Measurements from ENCODE around the gene PSMA2.

The PSMA2 gene

GRCh38 chr7:42964293-42964692, 32.3 kb upstream of the PSMA2 start:
- Histone ChIP-seq H3K27ac (ENCODE audit: low read depth, low read length) (no peak overlapping the region), H3K36me3 (ENCODE audit: control insufficient read depth in 5 of 5, insufficient read depth in 5 of 5, low read length in 5 of 5) (no peaks in the 10 kb centered on the region), H3K4me1 (ENCODE audit: control insufficient read depth in 5 of 5, insufficient read depth in 5 of 5, low read length in 5 of 5) (no peaks in the 10 kb centered on the region), H3K4me3 (ENCODE audit: low read depth in 1 of 5, low read length in 5 of 5) (no peak overlapping the region), H3K9me3 (ENCODE audit: control insufficient read depth in 5 of 5, low read length in 5 of 5) (no peaks in the 10 kb centered on the region), H3K9ac (ENCODE audit: low read length in 5 of 5) (no peak overlapping the region), H3K27me3 (ENCODE audit: control insufficient read depth in 5 of 5, insufficient read depth in 4 of 5, low read length in 5 of 5) (peaks cover 0 to 3% (median 0%) of the 10 kb centered on the region in 5 donors)

- Histone ChIP-seq H3K4me3 (ENCODE audit: low read depth in 1 of 5, low read length in 5 of 5) (no peak overlapping the region), H3K36me3 (ENCODE audit: control insufficient read depth in 5 of 5, insufficient read depth in 5 of 5, low read length in 5 of 5) (no peaks in the 10 kb centered on the region), H3K27ac (ENCODE audit: low read depth, low read length) (no peak overlapping the region), H3K9me3 (ENCODE audit: control insufficient read depth in 5 of 5, low read length in 5 of 5) (no peaks in the 10 kb centered on the region), H3K27me3 (ENCODE audit: control insufficient read depth in 5 of 5, insufficient read depth in 4 of 5, low read length in 5 of 5) (peaks cover 0 to 3% (median 0%) of the 10 kb centered on the region in 5 donors), H3K4me1 (ENCODE audit: control insufficient read depth in 5 of 5, insufficient read depth in 5 of 5, low read length in 5 of 5) (no peaks in the 10 kb centered on the region), H3K9ac (ENCODE audit: low read length in 5 of 5) (no peak overlapping the region)
These were observed 29.2 kb upstream of the PSMA2 start for GRCh38 chr7:42961170-42961569.

- H3K9ac ChIP-seq (ENCODE audit: low read length in 5 of 5), result no peak overlapping the region
- H3K27ac ChIP-seq (ENCODE audit: low read depth, low read length), result no peak overlapping the region
- H3K4me1 ChIP-seq (ENCODE audit: control insufficient read depth in 5 of 5, insufficient read depth in 5 of 5, low read length in 5 of 5), result no peaks in the 10 kb centered on the region
- no peaks in the 10 kb centered on the region for H3K36me3 ChIP-seq (ENCODE audit: control insufficient read depth in 5 of 5, insufficient read depth in 5 of 5, low read length in 5 of 5)
- no peaks in the 10 kb centered on the region for H3K9me3 ChIP-seq (ENCODE audit: control insufficient read depth in 5 of 5, low read length in 5 of 5)
- H3K4me3 ChIP-seq (ENCODE audit: low read depth in 1 of 5, low read length in 5 of 5), result no peak overlapping the region
- H3K27me3 ChIP-seq (ENCODE audit: control insufficient read depth in 5 of 5, insufficient read depth in 4 of 5, low read length in 5 of 5), result peaks cover 0 to 3% (median 0%) of the 10 kb centered on the region in 5 donors
These were observed 28.8 kb upstream of the PSMA2 start for GRCh38 chr7:42960762-42961161.

- Histone ChIP-seq H3K4me1 (ENCODE audit: control insufficient read depth in 5 of 5, insufficient read depth in 5 of 5, low read length in 5 of 5) (no peaks in the 10 kb centered on the region), H3K36me3 (ENCODE audit: control insufficient read depth in 5 of 5, insufficient read depth in 5 of 5, low read length in 5 of 5) (no peaks in the 10 kb centered on the region), H3K27ac (ENCODE audit: low read depth, low read length) (no peak overlapping the region), H3K9ac (ENCODE audit: low read length in 5 of 5) (no peak overlapping the region), H3K27me3 (ENCODE audit: control insufficient read depth in 5 of 5, insufficient read depth in 4 of 5, low read length in 5 of 5) (peaks cover 0 to 3% (median 0%) of the 10 kb centered on the region in 5 donors), H3K9me3 (ENCODE audit: control insufficient read depth in 5 of 5, low read length in 5 of 5) (no peaks in the 10 kb centered on the region), H3K4me3 (ENCODE audit: low read depth in 1 of 5, low read length in 5 of 5) (no peak overlapping the region)
These were observed 27.6 kb upstream of the PSMA2 start for GRCh38 chr7:42959549-42959948.

GRCh38 chr7:42956062-42956461, 24.1 kb upstream of the PSMA2 start:
- Histone ChIP-seq H3K27ac (ENCODE audit: low read depth, low read length) (no peak overlapping the region), H3K9me3 (ENCODE audit: control insufficient read depth in 5 of 5, low read length in 5 of 5) (no peaks in the 10 kb centered on the region), H3K4me1 (ENCODE audit: control insufficient read depth in 5 of 5, insufficient read depth in 5 of 5, low read length in 5 of 5) (no peaks in the 10 kb centered on the region), H3K36me3 (ENCODE audit: control insufficient read depth in 5 of 5, insufficient read depth in 5 of 5, low read length in 5 of 5) (no peaks in the 10 kb centered on the region), H3K4me3 (ENCODE audit: low read depth in 1 of 5, low read length in 5 of 5) (no peak overlapping the region), H3K27me3 (ENCODE audit: control insufficient read depth in 5 of 5, insufficient read depth in 4 of 5, low read length in 5 of 5) (peaks cover 0 to 3% (median 0%) of the 10 kb centered on the region in 5 donors), H3K9ac (ENCODE audit: low read length in 5 of 5) (no peak overlapping the region)

GRCh38 chr7:42953994-42954393, 22.0 kb upstream of the PSMA2 start:
- Histone ChIP-seq H3K4me1 (ENCODE audit: control insufficient read depth in 5 of 5, insufficient read depth in 5 of 5, low read length in 5 of 5) (no peaks in the 10 kb centered on the region), H3K27ac (ENCODE audit: low read depth, low read length) (no peak overlapping the region), H3K9me3 (ENCODE audit: control insufficient read depth in 5 of 5, low read length in 5 of 5) (no peaks in the 10 kb centered on the region), H3K4me3 (ENCODE audit: low read depth in 1 of 5, low read length in 5 of 5) (no peak overlapping the region), H3K27me3 (ENCODE audit: control insufficient read depth in 5 of 5, insufficient read depth in 4 of 5, low read length in 5 of 5) (no peaks in the 10 kb centered on the region), H3K36me3 (ENCODE audit: control insufficient read depth in 5 of 5, insufficient read depth in 5 of 5, low read length in 5 of 5) (no peaks in the 10 kb centered on the region), H3K9ac (ENCODE audit: low read length in 5 of 5) (no peak overlapping the region)

GRCh38 chr7:42952328-42952727, 20.4 kb upstream of the PSMA2 start:
- Histone ChIP-seq H3K4me3 (ENCODE audit: low read depth in 1 of 5, low read length in 5 of 5) (no peak overlapping the region), H3K36me3 (ENCODE audit: control insufficient read depth in 5 of 5, insufficient read depth in 5 of 5, low read length in 5 of 5) (no peaks in the 10 kb centered on the region), H3K9me3 (ENCODE audit: control insufficient read depth in 5 of 5, low read length in 5 of 5) (no peaks in the 10 kb centered on the region), H3K27ac (ENCODE audit: low read depth, low read length) (no peak overlapping the region), H3K9ac (ENCODE audit: low read length in 5 of 5) (no peak overlapping the region), H3K4me1 (ENCODE audit: control insufficient read depth in 5 of 5, insufficient read depth in 5 of 5, low read length in 5 of 5) (no peaks in the 10 kb centered on the region), H3K27me3 (ENCODE audit: control insufficient read depth in 5 of 5, insufficient read depth in 4 of 5, low read length in 5 of 5) (no peaks in the 10 kb centered on the region)

- no peaks in the 10 kb centered on the region for H3K36me3 ChIP-seq (ENCODE audit: control insufficient read depth in 5 of 5, insufficient read depth in 5 of 5, low read length in 5 of 5)
- H3K27me3 ChIP-seq (ENCODE audit: control insufficient read depth in 5 of 5, insufficient read depth in 4 of 5, low read length in 5 of 5), result no peaks in the 10 kb centered on the region
- H3K27ac ChIP-seq (ENCODE audit: low read depth, low read length), result no peak overlapping the region
- H3K9ac ChIP-seq (ENCODE audit: low read length in 5 of 5), result no peak overlapping the region
- H3K9me3 ChIP-seq (ENCODE audit: control insufficient read depth in 5 of 5, low read length in 5 of 5), result no peaks in the 10 kb centered on the region
- no peaks in the 10 kb centered on the region for H3K4me1 ChIP-seq (ENCODE audit: control insufficient read depth in 5 of 5, insufficient read depth in 5 of 5, low read length in 5 of 5)
- no peak overlapping the region for H3K4me3 ChIP-seq (ENCODE audit: low read depth in 1 of 5, low read length in 5 of 5)
These were observed 18.4 kb upstream of the PSMA2 start for GRCh38 chr7:42950417-42950816.

GRCh38 chr7:42947521-42947920, 15.5 kb upstream of the PSMA2 start:
- H3K36me3 ChIP-seq (ENCODE audit: control insufficient read depth in 5 of 5, insufficient read depth in 5 of 5, low read length in 5 of 5), result no peaks in the 10 kb centered on the region
- no peaks in the 10 kb centered on the region for H3K27me3 ChIP-seq (ENCODE audit: control insufficient read depth in 5 of 5, insufficient read depth in 4 of 5, low read length in 5 of 5)
- H3K4me3 ChIP-seq (ENCODE audit: low read depth in 1 of 5, low read length in 5 of 5), result no peak overlapping the region
- no peaks in the 10 kb centered on the region for H3K4me1 ChIP-seq (ENCODE audit: control insufficient read depth in 5 of 5, insufficient read depth in 5 of 5, low read length in 5 of 5)
- H3K27ac ChIP-seq (ENCODE audit: low read depth, low read length), result no peak overlapping the region
- no peak overlapping the region for H3K9ac ChIP-seq (ENCODE audit: low read length in 5 of 5)
- no peaks in the 10 kb centered on the region for H3K9me3 ChIP-seq (ENCODE audit: control insufficient read depth in 5 of 5, low read length in 5 of 5)

- Histone ChIP-seq H3K9me3 (ENCODE audit: control insufficient read depth in 5 of 5, low read length in 5 of 5) (no peaks in the 10 kb centered on the region), H3K27me3 (ENCODE audit: control insufficient read depth in 5 of 5, insufficient read depth in 4 of 5, low read length in 5 of 5) (no peaks in the 10 kb centered on the region), H3K36me3 (ENCODE audit: control insufficient read depth in 5 of 5, insufficient read depth in 5 of 5, low read length in 5 of 5) (no peaks in the 10 kb centered on the region), H3K4me3 (ENCODE audit: low read depth in 1 of 5, low read length in 5 of 5) (no peak overlapping the region), H3K9ac (ENCODE audit: low read length in 5 of 5) (no peak overlapping the region), H3K4me1 (ENCODE audit: control insufficient read depth in 5 of 5, insufficient read depth in 5 of 5, low read length in 5 of 5) (no peaks in the 10 kb centered on the region), H3K27ac (ENCODE audit: low read depth, low read length) (no peak overlapping the region)
These were observed 14.6 kb upstream of the PSMA2 start for GRCh38 chr7:42946627-42946950.

Data from subcutaneous abdominal adipose tissue (tissue), 5 donors.